Fibroblast of the aortic adventitia (primary cell): ENCODE results near the gene QPRT. TPM values are rescaled to one million over a fixed set of nuclear protein-coding genes. Genes with fewer than 3 reads are reported as not detected.
"Not testable (repeated sequence)": the region's sequence is repeated elsewhere in the genome, so short reads cannot be mapped to it uniquely, and the experiment has no call there.

Experiments
- DNase-seq: peaks from one replicate; pipeline ENCODE4 v3.0.0-alpha.2; 2010; ENCODE audit warnings: low read depth
- H3K4me3 ChIP-seq: 2 replicates; pipeline ENCODE4 v1.5.1; 2011; ENCODE audit warnings: low read depth, mild to moderate bottlenecking, control low read depth, low read length, moderate library complexity
- total RNA-seq: library from RNA; depleted of rRNA; stranded (reverse); fragments of >200 nt; gene quantifications from 2 replicates; pipeline ENCODE4 v1.2.3, GENCODE V29; 2012; ENCODE audit warnings: low replicate concordance
- TF ChIP-seq, protein P1 (sequence below): IDR thresholded peaks from 2 replicates; pipeline ENCODE4 v1.5.1; 2011; ENCODE audit warnings: mild to moderate bottlenecking, low read length, control low read depth, inconsistent platforms; ENCODE audit not compliant: insufficient read depth

QPRT gene
- total RNA-seq, 1 donor: 7.4 TPM

DNA sequence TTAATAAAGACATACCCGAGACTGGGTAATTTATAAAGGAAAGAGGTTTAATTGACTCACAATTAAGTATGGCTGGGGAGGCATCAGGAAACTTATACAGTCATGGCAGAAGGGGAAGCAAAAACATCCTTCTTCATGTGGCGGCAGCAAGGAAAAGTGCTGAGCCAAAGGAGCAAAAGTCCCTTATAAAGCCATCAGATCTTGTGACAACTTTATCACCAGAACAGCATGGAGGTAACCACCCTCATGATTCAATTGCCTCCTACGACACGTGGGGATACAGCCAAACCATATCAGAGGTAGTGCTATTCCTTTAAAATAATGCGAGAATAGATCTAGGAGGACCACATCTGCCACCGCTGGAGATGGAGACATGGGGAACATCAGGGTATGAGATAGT lies 57.8 kb downstream of the QPRT start:
- no peak for DNase-seq
- no peak overlapping the region for H3K4me3 ChIP-seq

DNA sequence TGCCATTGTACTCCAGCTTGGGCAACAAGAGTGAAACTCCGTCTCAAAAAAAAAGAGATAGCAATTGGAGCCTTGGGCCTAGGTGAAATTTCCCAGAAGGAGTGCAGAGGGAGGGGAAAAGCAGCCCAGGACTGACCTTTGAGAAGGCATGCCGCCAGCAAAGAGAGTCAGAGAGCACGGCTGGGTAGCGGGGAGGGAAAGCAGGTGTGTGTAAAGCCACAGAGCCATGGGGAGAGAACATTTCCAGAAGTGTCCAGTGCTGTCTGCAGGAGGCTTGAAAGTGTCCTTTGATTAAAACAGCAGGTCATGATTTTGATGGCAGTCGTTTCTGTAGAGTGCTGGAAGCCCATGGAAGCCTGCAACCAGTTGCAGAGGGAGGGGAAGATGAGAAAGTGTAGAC lies 58.7 kb downstream of the QPRT start:
- no peak for DNase-seq
- no peak overlapping the region for H3K4me3 ChIP-seq
- TF ChIP-seq, protein P1, sequence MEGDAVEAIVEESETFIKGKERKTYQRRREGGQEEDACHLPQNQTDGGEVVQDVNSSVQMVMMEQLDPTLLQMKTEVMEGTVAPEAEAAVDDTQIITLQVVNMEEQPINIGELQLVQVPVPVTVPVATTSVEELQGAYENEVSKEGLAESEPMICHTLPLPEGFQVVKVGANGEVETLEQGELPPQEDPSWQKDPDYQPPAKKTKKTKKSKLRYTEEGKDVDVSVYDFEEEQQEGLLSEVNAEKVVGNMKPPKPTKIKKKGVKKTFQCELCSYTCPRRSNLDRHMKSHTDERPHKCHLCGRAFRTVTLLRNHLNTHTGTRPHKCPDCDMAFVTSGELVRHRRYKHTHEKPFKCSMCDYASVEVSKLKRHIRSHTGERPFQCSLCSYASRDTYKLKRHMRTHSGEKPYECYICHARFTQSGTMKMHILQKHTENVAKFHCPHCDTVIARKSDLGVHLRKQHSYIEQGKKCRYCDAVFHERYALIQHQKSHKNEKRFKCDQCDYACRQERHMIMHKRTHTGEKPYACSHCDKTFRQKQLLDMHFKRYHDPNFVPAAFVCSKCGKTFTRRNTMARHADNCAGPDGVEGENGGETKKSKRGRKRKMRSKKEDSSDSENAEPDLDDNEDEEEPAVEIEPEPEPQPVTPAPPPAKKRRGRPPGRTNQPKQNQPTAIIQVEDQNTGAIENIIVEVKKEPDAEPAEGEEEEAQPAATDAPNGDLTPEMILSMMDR: no peak

More for the DNA sequence above, 57.8 kb downstream of the QPRT start:
- TF ChIP-seq, protein P1: no peak

DNA sequence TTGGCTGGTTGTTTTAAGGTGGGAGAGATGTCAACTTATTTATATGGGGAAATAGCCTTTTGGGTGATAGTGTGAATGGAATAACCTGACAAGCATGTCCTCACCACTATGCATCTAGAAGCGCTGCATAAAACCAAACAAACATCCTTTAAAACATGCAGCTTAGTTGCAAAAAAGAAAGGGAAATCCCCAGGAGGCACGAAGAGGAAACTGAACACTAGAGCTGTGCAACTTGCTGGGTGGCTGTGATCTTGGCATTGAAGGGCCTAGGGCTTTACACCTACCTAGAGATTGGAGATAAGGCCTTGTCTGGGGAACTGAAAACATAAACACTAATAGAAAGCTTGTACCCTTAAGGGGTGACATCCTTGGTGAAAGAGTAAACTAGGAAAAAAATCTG lies 59.5 kb downstream of the QPRT start:
- H3K4me3 ChIP-seq: no peak overlapping the region
- TF ChIP-seq, protein P1: no peak
- no peak for DNase-seq

DNA sequence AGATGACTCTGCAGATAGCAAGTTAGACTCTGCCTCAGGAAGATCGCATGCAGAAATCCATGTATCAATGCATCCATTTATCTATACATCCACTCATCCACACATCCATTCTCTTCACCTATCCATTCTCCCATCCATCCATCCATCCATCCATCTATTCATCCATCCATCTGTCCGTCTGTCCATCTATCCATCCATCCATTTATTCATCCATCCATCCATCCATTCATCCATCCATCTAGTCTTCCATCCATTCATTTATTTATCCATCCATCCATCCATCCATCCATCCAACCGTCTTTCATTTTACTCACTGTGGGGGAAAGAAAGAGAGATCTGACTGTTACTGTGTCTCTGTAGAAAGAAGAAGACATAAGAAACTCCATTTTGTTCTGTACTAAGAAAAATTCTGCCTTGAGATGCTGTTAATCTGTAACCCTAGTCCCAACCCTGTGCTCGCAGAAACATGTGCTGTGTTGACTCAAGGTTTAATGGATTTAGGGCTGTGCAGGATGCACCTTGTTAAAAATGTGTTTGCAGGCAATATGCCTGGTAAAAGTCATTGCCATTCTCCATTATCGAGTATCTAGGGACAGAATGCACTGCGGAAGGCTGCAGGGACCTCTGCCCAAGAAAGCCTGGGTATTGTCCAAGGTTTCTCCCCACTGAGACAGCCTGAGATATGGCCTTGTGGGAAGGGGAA lies 61.1 kb downstream of the QPRT start:
- H3K4me3 ChIP-seq, DNase-seq: not testable (repeated sequence)

DNA sequence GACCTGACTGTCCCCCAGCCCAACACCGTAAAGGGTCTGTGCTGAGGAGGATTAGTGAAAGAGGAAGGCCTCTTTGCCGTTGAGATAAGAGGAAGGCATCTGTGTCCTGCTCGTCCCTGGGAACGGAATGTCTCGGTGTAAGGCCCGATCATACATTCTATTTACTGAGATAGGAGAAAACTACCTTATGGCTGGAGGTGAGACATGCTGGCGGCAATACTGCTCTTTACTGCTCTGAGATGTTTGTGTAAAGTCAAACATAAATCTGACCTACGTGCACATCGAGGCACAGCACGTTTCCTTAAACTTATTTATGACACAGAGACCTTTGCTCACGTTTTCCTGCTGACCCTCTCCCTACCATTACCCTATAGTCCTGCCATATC lies 61.6 kb downstream of the QPRT start:
- H3K4me3 ChIP-seq, DNase-seq: not testable (repeated sequence)

DNA sequence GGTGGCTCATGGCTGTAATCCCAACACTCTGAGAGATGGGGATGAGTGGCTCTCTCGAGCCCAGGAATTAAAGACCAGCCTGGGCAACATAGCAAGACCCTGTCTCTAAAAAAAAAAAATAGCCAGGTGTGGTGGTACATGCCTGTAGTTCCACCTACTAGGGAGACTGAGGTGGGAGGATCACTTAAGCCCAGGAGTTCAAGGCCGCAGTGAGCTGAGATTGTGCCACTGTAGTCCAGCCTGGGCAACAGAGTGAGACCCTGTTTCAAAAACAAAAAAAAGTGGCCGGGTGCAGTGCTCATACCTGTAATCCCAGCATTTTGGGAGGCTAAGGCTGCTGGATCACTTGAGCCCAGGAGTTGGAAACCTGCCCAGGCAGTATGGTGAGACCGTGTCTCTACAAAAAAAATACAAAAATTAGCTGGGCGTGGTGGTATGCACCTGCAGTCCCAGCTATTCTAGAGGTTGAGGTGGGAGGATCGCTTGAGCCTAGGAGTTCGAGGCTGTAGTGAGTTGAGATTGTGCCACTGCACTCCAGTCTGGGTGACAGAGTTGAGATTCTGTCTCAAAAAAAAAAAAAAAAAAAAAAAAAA lies 63.8 kb downstream of the QPRT start:
- TF ChIP-seq, protein P1: no peak
- no peak overlapping the region for H3K4me3 ChIP-seq
- no peak for DNase-seq

DNA sequence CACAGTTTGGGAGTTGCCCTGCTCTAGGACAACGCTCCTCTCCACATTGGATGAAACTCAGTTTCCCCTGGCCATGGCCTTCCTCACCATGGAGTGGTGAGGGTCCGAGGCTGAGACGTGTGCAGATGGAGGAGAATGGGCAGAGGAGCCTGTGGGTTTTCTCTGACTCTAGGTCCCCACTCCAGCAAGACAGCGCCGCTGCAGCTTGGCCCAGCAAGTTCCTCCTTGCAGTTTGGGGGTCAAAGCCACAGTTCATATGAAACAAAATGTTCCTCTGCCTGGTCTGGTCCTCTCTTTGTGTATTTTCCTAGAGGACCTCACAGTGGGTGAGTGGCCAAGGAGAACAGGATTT lies 64.5 kb downstream of the QPRT start:
- no peak for DNase-seq
- no peak overlapping the region for H3K4me3 ChIP-seq
- TF ChIP-seq, protein P1: no peak
